SK-N-SH (cell line): ENCODE results near the gene PLXNA4. TPM values are rescaled to one million over a fixed set of nuclear protein-coding genes. Genes with fewer than 3 reads are reported as not detected.
A peak's percentile ranks its signal among the peaks of the same experiment; 100 is the strongest.

Source experiments
- CTCF ChIA-PET: fragments of 300-600, 350-600 bp; formaldehyde crosslinking; extraction: SDS; loops from one replicate; lab custom pipeline; 2021; lab: Yijun Ruan, JAX
- POLR2A ChIA-PET: fragments of 350-600 bp; sonication (Branson Sonifier 250); formaldehyde crosslinking; extraction: SDS; loops from one replicate; lab custom pipeline; 2020; ENCODE audit warnings: antibody characterized with exemption, inconsistent platforms; lab: Yijun Ruan, JAX
- DNase-seq: peaks from one replicate; pipeline ENCODE4 v3.0.0; 2012
- H2AFZ ChIP-seq: fragments of 200-600 bp; sonication (generic); 2 replicates; pipeline ENCODE4 v1.8.1; 2016; ENCODE audit warnings: antibody characterized with exemption, mild to moderate bottlenecking, low read depth
- H3F3A ChIP-seq: fragments of 200-600 bp; sonication (generic); replicated peaks from 2 replicates; pipeline ENCODE3; 2016; ENCODE audit warnings: antibody characterized with exemption, mild to moderate bottlenecking; ENCODE audit not compliant: insufficient read depth
- H3K27ac ChIP-seq, 2 experiments: fragments of 200-500 bp in 1 of 2; fragments of 200-600 bp in 1 of 2; sonication (Bioruptor generic) in 1 of 2; sonication (generic), shearing (Covaris generic) in 1 of 2; 2 replicates each; pipeline versions ENCODE4 v1.5.1 to v1.6.1; 2014 to 2016; ENCODE audit warnings: low read depth in 2 of 2, inconsistent platforms in 1 of 2, low read length in 1 of 2, mild to moderate bottlenecking in 1 of 2, mixed read lengths in 1 of 2
- H3K27me3 ChIP-seq: fragments of 200-600 bp; sonication (generic), shearing (Covaris generic); 2 replicates; pipeline ENCODE4 v1.6.1; 2016; ENCODE audit warnings: mixed run types; ENCODE audit not compliant: insufficient read depth
- H3K36me3 ChIP-seq, 2 experiments: fragments of 200-500 bp in 1 of 2; fragments of 200-600 bp in 1 of 2; sonication (Bioruptor generic) in 1 of 2; sonication (generic) in 1 of 2; replicated peaks in 1 of 2; 2 replicates each; pipeline versions ENCODE3 to v1.5.1; 2014 to 2016; ENCODE audit warnings: low read length in 1 of 2, mild to moderate bottlenecking in 1 of 2; ENCODE audit not compliant: insufficient read depth in 2 of 2, control insufficient read depth in 1 of 2
- H3K4me1 ChIP-seq, 2 experiments: fragments of 200-500 bp in 1 of 2; fragments of 200-600 bp in 1 of 2; sonication (Bioruptor generic) in 1 of 2; sonication (generic), shearing (Covaris generic) in 1 of 2; 2 replicates each; pipeline versions ENCODE4 v1.5.1 to v1.6.1; 2014 to 2016; ENCODE audit warnings: low read depth in 1 of 2, low read length in 1 of 2, mixed run types in 1 of 2; ENCODE audit not compliant: insufficient read depth in 2 of 2, control insufficient read depth in 1 of 2
- H3K4me2 ChIP-seq: fragments of 200-600 bp; sonication (generic), shearing (Covaris generic); 2 replicates; pipeline ENCODE4 v1.6.1; 2017; ENCODE audit warnings: mixed run types
- H3K4me3 ChIP-seq, 2 experiments: fragments of 200-500 bp in 1 of 2; fragments of 200-600 bp in 1 of 2; sonication (Bioruptor generic) in 1 of 2; sonication (generic), shearing (Covaris generic) in 1 of 2; 2 replicates each; pipeline versions ENCODE4 v1.5.1 to v1.8.1; 2014 to 2016; ENCODE audit warnings: low read depth in 2 of 2, inconsistent platforms in 1 of 2, low read length in 1 of 2, mild to moderate bottlenecking in 1 of 2, mixed read lengths in 1 of 2, moderate library complexity in 1 of 2
- H3K79me2 ChIP-seq: fragments of 200-600 bp; sonication (generic); 2 replicates; pipeline ENCODE4 v1.8.1; 2017; ENCODE audit warnings: mild to moderate bottlenecking; ENCODE audit not compliant: insufficient read depth
- H3K9ac ChIP-seq: fragments of 200-600 bp; sonication (generic); 2 replicates; pipeline ENCODE4 v1.6.1; 2017; ENCODE audit warnings: mixed run types
- H3K9me2 ChIP-seq: fragments of 200-600 bp; sonication (generic); 2 replicates; pipeline ENCODE4 v1.6.1; 2017; ENCODE audit warnings: mixed run types
- H3K9me3 ChIP-seq: fragments of 200-600 bp; sonication (generic); 2 replicates; pipeline ENCODE4 v1.6.1; 2017; ENCODE audit warnings: mixed run types, mild to moderate bottlenecking, moderate library complexity
- H4K20me1 ChIP-seq: fragments of 200-600 bp; sonication (generic); 2 replicates; pipeline ENCODE4 v1.6.1; 2017; ENCODE audit warnings: mild to moderate bottlenecking, mixed run types; ENCODE audit not compliant: insufficient read depth
- CHD2 ChIP-seq: fragments of 150-350 bp; IDR thresholded peaks from 2 replicates; pipeline ENCODE4 v1.6.1; 2018; ENCODE audit warnings: low read length; ENCODE audit not compliant: partially characterized antibody
- EP300 ChIP-seq, 2 experiments: IDR thresholded peaks; 2 replicates each; pipeline versions ENCODE4 v1.4.0 to v1.6.1; 2012; ENCODE audit warnings: borderline replicate concordance in 1 of 2, low read depth in 1 of 2, low read length in 1 of 2
- EZH2phosphoT487 ChIP-seq: fragments of 200-600 bp; sonication (generic); IDR thresholded peaks from 2 replicates; pipeline ENCODE4 v1.6.1; 2017; ENCODE audit warnings: low read depth, mixed run types, mild to moderate bottlenecking, antibody characterized with exemption, moderate library complexity, borderline replicate concordance
- FOXJ3 ChIP-seq: sonication (generic); formaldehyde crosslinking; IDR thresholded peaks from 2 replicates; pipeline ENCODE4 v1.5.1; 2020; ENCODE audit warnings: mild to moderate bottlenecking, missing genetic modification reagents
- GABPA ChIP-seq: IDR thresholded peaks from 2 replicates; pipeline ENCODE4 v1.4.0; 2012; ENCODE audit warnings: low read depth, mild to moderate bottlenecking
- JUND ChIP-seq: IDR thresholded peaks from 2 replicates; pipeline ENCODE4 v1.4.0; 2012
- MXI1 ChIP-seq: IDR thresholded peaks from 2 replicates; pipeline ENCODE4 v1.6.1; 2012; ENCODE audit warnings: mild to moderate bottlenecking, low read depth, low read length, improper control_type of control experiment
- RAD21 ChIP-seq: IDR thresholded peaks from 2 replicates; pipeline ENCODE4 v1.6.1; 2012; ENCODE audit warnings: mild to moderate bottlenecking, low read length
- RCOR1 ChIP-seq: fragments of 150-350 bp; IDR thresholded peaks from 2 replicates; pipeline ENCODE4 v1.6.1; 2017; ENCODE audit warnings: antibody characterized with exemption, low read length
- RXRA ChIP-seq: IDR thresholded peaks from 2 replicates; pipeline ENCODE4 v1.4.0; 2012; ENCODE audit warnings: low read depth, mild to moderate bottlenecking, borderline replicate concordance
- SMC3 ChIP-seq: IDR thresholded peaks from 2 replicates; pipeline ENCODE4 v1.6.1; 2012; ENCODE audit warnings: low read depth, low read length, improper control_type of control experiment
- TCF12 ChIP-seq: IDR thresholded peaks from 2 replicates; pipeline ENCODE4 v1.4.0; 2012
- WGBS: methylation state at CpG from one replicate; pipeline ENCODE4 v1.1.6; 2017; ENCODE audit warnings: low lambda C conversion rate; 5-methylcytosine and 5-hydroxymethylcytosine counted together
- polyA plus RNA-seq, 3 experiments: library from polyadenylated mRNA; depleted of rRNA; stranded (reverse); fragments of >200 nt; gene quantifications; 2 replicates each; pipeline ENCODE4 v1.2.3, GENCODE V29; 2012
- TF ChIP-seq, protein P1 (sequence below): fragments of 150-350 bp; IDR thresholded peaks from 2 replicates; pipeline ENCODE4 v1.6.1; 2017; ENCODE audit warnings: antibody characterized with exemption, low read length, low read depth, borderline replicate concordance
- TF ChIP-seq, protein P2 (sequence below): IDR thresholded peaks from 2 replicates; pipeline ENCODE4; 2012
- TF ChIP-seq, protein P3 (sequence below): IDR thresholded peaks from 2 replicates; pipeline ENCODE4 v1.4.0; 2012; ENCODE audit warnings: low read depth, borderline replicate concordance
- TF ChIP-seq, protein P4 (sequence below): fragments of 150-350 bp; IDR thresholded peaks from 2 replicates; pipeline ENCODE4 v1.6.1; 2016; ENCODE audit warnings: mild to moderate bottlenecking, low read depth, low read length

Gene PLXNA4
- polyA plus RNA-seq, 1 of the 3 experiments (the other 2 are of a cell fraction) = 2.4 TPM

DNA sequence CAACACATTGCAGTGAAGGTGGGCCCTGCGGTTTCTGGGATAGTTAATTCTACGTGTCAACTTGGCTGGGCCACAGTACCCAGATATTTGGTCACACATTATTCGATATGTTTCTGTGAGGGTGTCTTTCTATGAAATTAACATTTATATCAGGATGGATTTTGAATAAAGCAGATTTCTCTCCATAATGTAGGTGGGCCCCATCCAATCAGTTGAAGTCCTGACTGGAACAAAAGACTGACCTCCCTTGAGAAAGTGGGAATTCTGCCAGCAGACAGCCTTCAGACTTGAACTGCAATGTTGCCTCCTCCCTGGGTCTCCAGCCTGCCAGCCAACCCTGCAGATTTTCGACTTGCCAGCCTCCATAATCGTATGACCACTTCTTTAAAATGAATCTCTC lies 420.6 kb downstream of the PLXNA4 start:
- TF ChIP-seq CHD2 = no peak
- no peak for TF ChIP-seq EP300 (IDR thresholded peaks at IDR 0.05; ENCODE audit: borderline replicate concordance in 1 of 2, low read depth in 1 of 2, low read length in 1 of 2)
- TF ChIP-seq RCOR1 = no peak
- TF ChIP-seq, protein P1, sequence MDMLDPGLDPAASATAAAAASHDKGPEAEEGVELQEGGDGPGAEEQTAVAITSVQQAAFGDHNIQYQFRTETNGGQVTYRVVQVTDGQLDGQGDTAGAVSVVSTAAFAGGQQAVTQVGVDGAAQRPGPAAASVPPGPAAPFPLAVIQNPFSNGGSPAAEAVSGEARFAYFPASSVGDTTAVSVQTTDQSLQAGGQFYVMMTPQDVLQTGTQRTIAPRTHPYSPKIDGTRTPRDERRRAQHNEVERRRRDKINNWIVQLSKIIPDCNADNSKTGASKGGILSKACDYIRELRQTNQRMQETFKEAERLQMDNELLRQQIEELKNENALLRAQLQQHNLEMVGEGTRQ = no peak
- no peak for TF ChIP-seq JUND
- TF ChIP-seq EZH2phosphoT487 = no peak
- TF ChIP-seq, protein P2, sequence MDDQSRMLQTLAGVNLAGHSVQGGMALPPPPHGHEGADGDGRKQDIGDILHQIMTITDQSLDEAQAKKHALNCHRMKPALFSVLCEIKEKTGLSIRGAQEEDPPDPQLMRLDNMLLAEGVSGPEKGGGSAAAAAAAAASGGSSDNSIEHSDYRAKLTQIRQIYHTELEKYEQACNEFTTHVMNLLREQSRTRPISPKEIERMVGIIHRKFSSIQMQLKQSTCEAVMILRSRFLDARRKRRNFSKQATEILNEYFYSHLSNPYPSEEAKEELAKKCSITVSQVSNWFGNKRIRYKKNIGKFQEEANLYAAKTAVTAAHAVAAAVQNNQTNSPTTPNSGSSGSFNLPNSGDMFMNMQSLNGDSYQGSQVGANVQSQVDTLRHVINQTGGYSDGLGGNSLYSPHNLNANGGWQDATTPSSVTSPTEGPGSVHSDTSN = no peak
- TF ChIP-seq RXRA = no peak
- no peak for TF ChIP-seq TCF12
- TF ChIP-seq SMC3 = no peak
- no peak for TF ChIP-seq RAD21
- TF ChIP-seq GABPA = no peak
- TF ChIP-seq MXI1 = no peak
- TF ChIP-seq, protein P3, sequence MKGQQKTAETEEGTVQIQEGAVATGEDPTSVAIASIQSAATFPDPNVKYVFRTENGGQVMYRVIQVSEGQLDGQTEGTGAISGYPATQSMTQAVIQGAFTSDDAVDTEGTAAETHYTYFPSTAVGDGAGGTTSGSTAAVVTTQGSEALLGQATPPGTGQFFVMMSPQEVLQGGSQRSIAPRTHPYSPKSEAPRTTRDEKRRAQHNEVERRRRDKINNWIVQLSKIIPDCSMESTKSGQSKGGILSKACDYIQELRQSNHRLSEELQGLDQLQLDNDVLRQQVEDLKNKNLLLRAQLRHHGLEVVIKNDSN = no peak
- TF ChIP-seq, protein P4, sequence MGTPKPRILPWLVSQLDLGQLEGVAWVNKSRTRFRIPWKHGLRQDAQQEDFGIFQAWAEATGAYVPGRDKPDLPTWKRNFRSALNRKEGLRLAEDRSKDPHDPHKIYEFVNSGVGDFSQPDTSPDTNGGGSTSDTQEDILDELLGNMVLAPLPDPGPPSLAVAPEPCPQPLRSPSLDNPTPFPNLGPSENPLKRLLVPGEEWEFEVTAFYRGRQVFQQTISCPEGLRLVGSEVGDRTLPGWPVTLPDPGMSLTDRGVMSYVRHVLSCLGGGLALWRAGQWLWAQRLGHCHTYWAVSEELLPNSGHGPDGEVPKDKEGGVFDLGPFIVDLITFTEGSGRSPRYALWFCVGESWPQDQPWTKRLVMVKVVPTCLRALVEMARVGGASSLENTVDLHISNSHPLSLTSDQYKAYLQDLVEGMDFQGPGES = no peak
- TF ChIP-seq FOXJ3 (CRISPR knock-in tag) = no peak

More for the DNA sequence above, 420.6 kb downstream of the PLXNA4 start:
- CTCF ChIA-PET = interaction anchor here (1.1 to 2.5 kb wide), 7 partner anchors 12 to 467 kb away, joined by 3 to 22 read pairs (median 7); no protein-coding TSS in a partner anchor
- Histone ChIP-seq H3K9me3 (no peaks in the 10 kb centered on the region), H3K79me2 (no peaks in the 10 kb centered on the region), H3K36me3 (peaks cover 8 to 40% of the 10 kb centered on the region in 2 experiments), H3K4me1 (peaks cover 0 to 48% of the 10 kb centered on the region in 2 experiments; a peak in 2 of 4 replicates), H2AFZ (no peak overlapping the region), H3K9ac (no peak overlapping the region), H3K4me2 (no peak overlapping the region), H4K20me1 (no peaks in the 10 kb centered on the region), H3K9me2 (no peaks in the 10 kb centered on the region), H3K27me3 (no peaks in the 10 kb centered on the region), H3F3A (no peaks in the 10 kb centered on the region), H3K4me3 (no peak overlapping the region), H3K27ac (peak overlapping the region in 1 of 2 experiments; percentile 87; a peak in 1 of 4 replicates)
- WGBS = 92% methylated on average over 5 of the region's 5 CpGs
- POLR2A ChIA-PET = no interaction called here
- DNase-seq = no peak
